NCI-H2081 (cell line): ENCODE results near the gene CNOT11.

Experiments used
- DNase-seq, 2 experiments: peaks; one replicate each; lab custom pipeline; 2025; lab: John Stamatoyannopoulos, UW

Gene CNOT11

DNA sequence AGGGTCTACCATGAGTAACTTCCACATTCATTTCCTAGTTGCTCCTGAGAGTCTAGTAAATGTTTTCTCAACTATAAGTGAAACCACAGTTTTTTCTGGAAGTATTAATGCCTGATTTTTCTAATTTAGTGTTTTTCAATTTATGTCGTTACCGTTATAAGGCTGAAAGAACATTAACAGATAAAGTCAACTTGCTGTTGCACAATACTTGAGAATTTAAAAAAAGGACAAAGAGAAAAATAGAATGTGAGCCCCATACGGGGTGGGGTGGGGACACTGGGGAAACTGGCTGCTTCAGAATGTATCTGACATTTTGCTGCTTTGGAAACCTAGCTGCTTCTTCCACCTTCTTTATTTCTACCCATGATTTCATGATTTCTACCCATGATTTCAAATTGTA, 26.2 kb downstream of the CNOT11 start:
- DNase-seq = no peak

DNA sequence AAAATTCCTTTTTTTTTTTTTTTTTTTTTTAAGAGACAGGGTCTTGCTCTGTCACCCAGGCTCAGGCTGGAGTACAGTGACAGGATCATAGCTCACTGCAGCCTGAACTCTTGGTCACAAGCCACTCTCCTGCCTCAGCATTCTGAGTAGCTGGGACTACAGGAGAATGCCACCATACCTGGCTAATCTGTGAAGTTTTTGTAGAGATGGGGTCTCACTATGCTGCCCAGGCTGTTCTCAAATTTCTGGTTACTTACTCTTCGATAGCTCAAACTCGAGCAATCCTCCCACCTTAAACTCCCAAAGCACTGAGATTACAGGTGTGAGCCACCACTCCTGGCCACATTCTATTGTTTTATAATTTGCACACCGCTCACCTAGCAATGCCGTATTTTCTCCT, 28.8 kb downstream of the CNOT11 start:
- DNase-seq = no peak

DNA sequence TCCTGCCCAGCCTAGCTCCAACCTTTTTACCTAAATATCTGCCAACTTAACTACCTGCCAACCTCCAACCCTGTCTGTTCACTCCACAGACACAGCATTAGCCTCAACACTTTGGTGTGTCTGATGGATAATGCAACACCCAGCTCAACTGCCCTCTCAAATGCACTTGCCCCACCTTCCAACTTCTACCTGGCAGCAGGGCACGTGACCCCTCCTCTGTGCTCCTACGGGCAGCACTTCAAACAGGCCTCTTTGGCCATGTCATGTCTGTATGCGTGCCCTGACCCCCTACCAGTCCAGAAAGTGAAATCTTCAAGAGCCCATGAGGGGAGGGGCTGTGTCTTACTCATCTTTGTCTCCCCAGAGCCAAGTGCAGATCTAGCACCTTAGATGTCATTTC, 30.3 kb downstream of the CNOT11 start:
- DNase-seq = no peak

DNA sequence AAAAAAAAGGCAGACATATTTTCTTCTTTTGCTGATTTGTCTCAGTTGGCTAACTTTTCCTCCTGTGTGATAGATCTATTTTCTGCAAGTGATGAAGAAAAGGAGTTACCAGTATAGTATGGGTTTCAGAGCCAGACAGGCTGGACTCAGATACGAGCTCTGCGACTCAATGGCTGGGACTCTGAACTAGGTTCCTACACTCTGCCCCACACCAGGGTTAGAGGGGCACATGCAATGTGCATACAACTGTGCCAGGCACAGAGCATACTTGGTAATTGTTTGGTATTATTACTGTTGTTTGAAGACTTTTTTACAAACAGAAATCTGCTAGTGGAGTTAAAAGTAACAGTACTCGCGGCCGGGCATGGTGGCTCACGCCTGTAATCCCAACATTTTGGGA, 34.0 kb downstream of the CNOT11 start:
- no peak for DNase-seq

DNA sequence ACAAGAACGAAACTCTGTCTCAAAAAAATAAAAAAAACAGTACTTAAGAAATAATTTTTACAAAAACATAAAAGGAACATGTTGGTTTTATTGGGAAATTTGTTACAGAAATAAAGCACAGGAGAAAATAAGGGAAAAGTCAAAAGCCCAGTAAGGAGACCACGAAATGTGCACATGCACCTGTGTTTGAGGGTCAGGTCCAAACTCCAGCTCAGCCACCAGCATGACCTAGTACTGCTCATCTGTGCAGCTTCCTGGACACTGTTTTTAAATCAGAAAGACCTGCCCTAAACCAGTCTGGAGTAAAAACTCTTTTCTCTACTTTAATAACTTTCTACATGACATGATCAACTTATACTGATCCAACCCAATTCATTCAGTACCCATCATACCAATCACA, 34.6 kb downstream of the CNOT11 start:
- DNase-seq = no peak

DNA sequence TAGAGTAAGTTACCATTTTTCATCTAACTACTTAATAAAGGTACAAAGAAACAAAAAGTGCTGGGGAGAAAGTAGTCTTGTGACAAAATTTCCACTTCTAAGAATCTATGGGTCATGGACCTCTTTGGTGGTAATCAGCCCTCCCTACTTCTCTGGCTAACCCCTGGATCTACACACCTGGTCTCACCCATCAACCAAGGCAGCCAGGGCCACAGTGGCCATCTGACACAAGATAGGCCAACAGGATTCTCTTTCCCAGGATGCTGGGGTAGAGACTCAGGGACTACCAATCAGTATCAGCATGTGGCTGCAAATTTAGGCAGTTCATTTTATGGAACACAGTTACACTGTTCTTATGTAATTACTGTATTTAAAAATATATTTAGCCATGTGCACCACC, 38.0 kb downstream of the CNOT11 start:
- no peak for DNase-seq

DNA sequence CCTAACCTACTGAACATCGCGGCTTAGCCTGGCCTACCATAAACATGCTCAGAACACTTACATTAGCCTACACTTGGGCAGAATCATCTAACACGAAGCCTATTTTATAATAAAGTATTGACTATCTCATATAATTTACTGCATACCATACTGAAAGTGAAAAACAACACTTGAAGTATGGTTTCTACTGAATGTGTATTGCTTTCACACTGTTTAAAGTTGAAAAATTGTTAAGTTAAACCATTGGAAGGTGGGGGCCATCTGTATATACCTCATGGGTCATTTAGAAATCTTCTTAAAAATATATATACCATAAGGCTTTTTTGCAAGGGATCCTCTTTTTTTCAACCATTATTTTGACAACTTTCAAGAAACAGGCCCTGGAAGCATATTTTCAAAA, 39.3 kb downstream of the CNOT11 start:
- DNase-seq = no peak

DNA sequence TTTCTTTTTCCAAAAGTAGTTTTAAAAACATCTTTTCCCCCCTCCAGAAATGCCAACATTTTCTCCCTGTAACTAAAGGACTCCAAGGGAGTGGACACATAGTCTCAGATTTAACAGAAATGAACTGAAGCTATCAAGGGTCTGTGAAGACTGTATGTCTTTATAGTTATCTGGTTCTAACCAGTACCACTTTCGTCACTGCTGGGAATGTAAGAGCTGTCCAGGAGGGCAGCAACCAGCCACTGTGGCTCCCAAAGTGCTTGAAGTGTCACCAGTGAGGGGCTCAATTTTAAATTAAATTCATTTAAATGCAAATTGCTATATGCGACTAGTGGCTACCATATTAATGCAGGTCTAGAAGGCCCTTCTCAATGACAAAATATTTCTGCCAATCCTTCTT, 40.9 kb downstream of the CNOT11 start:
- no peak for DNase-seq

DNA sequence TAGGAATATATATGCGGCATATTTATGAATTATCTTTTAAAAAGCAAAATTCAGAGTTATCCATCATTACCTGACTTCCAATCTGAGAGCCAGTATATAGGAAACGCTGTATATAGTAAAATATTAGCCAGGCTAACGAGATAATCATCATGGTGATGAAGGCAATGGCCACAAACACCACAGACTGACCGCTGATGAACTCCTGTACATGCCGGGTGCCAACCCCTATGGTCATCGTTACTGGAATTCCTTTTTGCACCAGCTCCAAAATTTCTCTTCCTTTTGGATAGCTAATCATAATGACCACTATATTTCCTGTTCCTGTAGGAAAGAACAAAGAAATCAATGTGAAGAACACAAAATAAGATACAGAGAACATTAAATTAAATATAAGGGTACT, 42.2 kb downstream of the CNOT11 start:
- DNase-seq = no peak

DNA sequence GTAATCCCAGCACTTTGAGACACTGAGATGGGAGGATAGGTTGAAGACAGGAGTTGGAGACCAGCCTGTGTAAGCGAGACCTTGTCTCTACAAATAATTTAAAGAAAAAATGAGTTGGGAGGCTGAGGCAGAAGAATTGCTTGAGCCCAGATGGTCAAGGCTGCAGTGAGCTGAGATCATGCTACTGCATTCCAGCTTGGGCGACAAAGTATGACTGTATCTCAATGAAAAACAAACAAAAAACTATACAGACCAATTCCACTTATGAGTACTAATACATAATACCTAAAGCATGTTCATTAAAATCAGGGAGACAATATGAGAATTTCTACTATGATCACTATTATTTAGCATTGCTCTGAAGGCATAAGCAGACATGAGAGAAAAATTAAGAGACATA, 43.2 kb downstream of the CNOT11 start:
- DNase-seq = no peak

DNA sequence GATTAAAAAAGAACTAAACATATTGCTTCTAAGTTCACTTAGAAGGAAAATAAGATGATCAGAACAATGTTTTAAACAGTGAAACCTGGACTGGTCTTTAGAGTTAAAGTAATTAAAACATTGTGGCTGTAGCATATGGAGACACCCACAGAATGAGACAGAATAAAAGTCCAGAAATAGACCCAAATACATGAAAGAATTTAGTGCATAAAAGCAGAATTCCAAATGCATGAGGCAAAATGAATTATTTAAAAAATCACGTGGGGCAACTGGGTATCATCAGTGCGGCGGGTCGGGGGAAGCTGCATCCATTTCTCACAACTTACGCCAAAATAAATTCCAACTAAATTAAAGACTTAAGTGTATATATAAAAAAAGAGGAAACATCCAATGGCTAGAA, 43.7 kb downstream of the CNOT11 start:
- no peak for DNase-seq

DNA sequence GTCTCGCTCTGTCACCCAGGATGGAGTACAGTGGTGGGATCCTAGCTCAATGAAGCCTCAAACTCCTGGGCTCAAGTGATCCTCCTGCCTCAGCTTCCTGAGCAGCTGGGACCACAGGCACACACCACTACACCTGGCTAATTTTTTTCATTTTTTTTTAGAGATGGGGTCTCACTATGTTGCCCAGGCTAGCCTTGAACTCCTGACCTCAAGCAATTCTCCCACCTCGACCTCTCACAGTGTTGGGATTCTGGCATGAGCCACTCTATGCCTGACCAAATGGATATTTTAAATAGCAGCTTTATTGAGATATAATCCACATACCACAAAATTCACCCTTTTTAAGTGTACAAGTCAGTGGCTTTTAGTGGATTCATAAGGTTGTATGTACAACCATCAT, 44.7 kb downstream of the CNOT11 start:
- DNase-seq = no peak

DNA sequence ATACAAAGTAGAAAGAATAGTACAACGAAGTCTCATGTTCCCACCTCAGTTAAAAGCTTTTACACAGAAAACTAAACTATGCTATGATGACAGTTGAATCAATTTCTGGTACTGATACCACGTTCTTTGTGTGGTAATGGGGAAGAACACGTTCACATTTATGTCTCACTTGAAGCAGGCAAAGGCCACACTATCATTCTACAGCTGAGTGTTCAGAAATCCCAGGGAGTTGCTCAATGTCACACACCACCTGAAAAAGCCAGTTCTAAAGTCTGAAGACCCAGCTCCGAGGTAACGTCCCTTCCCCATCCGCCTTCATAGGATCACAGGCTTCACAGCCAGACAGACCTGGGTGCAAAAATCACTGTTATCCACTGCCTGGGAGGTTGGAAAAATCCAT, 46.9 kb downstream of the CNOT11 start:
- no peak for DNase-seq

DNA sequence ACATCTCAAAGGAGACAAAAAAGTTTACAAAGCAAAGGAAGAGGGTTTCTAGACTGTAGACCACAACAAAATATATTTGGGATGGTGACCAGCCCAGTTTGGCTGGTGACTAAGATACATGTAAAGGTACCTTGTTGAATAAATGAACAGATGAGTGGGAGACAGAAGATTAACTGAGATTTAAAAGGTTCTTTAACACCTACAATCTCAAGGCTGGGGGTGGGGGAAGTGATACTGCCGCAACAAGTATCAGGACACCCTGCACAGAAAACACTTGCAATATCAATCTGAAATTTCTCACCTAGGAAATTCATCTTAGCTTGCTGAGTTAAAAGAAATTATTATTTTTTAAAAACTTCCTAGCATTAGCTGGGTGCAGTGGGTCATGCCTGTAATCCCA, 47.5 kb downstream of the CNOT11 start:
- DNase-seq = no peak

DNA sequence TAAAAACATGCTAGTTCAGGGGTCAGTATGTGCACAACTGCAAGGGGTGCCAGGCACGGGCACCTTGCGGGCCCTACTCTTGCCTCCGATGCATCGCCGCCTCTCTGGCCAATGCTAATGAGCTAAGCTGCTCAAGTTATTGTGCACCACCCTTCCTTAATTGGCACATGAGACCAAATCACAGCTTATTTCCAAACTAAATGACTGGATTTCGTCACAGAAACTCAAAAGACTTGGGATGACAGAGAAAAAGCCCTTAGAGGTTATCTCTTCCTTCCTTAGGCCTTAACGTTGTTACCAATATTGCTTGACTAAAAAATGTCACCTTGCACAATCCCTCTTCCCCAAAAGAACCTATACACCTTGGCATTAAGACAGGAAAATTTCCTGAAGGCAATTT, 48.1 kb downstream of the CNOT11 start:
- DNase-seq = no peak

DNA sequence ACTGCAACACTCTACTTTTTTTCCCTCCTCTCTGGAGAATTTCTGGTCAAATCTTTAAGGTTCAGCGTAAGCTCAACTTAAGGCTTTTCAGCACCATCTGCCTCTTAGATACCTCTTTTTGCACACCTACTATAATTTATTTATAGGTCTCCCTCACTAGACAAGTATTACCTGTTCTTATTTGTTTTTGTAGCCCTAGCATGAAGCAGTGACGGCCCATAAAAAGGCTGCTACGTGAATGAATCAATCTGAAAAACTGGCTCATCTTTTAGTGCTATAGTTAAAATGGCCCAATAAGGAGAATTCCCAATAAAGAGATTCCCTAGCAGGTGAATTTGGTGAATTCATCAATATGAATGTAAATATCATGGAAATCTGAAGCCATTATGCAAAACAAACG, 49.3 kb downstream of the CNOT11 start:
- DNase-seq = no peak

DNA sequence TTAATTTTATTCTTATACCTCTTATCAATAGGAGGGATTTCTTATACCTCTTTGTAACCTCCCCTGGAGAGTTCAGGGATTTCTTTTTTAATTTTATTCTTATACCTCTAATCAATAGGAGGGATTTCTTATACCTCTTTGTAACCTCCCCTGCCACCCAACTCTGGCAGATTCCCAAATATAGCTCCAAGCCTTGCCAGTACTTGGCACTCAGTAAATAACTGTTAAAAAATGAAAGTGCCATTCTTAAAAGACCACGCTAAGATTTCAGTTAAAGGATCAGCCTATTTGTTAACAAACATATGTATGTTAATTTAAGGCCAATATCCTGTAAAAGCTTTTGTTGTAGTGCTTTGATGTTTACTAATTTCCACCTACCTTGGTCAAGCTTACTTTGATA, 51.0 kb downstream of the CNOT11 start:
- no peak for DNase-seq

DNA sequence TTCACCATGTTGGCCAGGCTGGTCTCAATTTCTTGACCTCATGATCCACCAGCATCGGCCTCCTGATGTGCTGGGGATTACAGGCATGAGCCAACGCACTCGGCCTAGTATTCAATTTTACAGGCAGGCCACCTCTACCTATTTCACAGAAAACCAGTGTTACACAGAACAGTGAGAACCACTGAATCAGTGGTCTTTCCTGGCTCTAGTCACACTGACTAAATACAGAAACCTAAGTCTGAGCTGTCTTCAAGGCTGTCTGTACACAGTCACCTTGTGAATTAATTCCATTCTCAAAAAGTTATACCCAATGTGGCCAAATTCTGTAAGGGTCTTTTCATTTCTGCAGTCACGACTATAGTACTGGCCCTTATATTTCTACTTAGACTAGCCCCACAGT, 52.3 kb downstream of the CNOT11 start:
- DNase-seq = no peak

DNA sequence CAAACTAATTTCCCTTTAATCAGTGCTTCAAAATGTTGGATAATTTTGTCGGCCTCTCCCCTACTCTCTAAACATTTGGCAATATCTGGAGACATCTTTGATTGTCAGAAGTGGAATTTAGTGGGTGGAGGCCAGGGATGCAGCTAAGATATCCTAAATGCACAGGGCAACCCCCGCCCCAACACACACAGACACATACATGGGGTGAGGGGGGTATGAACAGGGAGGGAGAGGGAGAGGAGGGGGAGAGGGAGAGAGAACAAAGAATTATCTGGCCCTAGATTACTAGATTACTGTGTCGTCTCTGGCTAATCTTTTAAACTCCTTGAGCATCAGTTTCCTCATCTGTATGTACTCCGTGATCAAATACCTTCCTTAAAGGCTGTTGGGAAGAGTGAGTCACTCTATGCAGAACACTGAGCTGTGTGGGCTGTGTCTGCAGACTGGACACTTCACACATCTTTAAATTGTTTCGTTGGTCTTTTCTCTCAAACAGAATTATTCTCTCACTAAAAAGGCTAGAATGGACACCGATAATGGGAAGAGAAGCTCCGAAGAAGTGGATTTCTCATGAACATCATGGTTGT, 52.9 kb downstream of the CNOT11 start:
- DNase-seq = no peak

DNA sequence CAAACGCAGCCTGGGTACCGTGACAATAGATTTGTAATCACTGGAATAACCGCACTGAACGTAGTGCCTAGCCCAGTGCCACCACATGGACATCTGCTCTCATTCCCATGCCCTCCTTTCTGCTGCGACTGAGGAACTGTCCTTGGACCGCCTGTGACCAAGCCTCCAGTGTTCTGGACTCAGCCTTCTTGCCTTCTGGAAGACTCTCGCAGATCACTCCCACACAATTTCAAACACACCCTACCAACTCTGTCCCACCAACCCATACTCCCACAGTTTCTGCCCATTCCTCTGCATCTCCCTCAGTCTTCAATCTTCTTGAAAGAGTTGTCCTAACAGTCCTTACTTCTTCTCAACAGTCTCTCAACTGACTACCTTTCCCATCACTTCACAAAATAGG, 53.7 kb downstream of the CNOT11 start:
- DNase-seq = no peak

DNA sequence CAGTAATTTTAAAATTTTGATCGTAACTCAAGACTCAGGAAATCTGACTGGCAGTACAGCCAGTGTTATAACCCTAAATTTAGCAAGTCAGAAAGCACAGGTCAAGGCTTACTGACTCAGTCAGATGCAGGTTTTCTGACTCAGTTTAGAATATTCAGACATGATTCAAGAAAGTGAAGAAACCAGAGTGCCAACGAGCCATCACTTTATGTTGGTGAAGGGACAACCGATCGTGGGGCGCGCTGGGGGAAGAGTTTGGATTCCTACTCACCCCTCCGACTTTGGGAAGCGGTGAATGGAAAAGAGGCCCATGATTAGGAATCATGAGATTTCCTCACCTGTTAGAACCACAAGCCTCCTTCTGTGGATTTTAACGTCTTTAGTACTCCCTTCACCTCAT, 54.8 kb downstream of the CNOT11 start:
- DNase-seq = no peak

DNA sequence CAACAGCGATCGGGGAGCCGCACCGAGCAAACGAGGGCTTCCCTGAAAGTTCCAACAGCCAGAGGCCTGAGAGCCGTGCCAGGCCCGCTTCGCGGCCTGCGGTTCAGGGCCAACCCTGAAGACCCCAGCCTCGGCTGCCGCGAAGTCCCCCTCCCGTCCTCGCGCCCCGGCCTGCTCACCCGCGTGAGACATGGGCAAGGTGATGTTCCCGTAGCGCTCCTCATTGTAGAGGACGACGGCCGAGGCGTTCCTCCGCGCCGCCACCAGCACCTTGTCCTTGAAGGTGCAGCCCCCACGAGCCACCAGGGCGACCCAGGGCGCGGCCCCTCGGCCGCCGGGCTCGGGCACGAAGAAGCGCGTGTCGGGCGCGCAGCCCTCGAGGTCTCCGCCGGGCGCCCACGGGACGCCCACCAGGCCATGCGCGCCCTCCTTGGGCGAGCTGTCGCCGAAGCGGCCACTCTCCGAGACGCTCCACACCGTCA, 55.3 kb downstream of the CNOT11 start:
- DNase-seq = no peak

DNA sequence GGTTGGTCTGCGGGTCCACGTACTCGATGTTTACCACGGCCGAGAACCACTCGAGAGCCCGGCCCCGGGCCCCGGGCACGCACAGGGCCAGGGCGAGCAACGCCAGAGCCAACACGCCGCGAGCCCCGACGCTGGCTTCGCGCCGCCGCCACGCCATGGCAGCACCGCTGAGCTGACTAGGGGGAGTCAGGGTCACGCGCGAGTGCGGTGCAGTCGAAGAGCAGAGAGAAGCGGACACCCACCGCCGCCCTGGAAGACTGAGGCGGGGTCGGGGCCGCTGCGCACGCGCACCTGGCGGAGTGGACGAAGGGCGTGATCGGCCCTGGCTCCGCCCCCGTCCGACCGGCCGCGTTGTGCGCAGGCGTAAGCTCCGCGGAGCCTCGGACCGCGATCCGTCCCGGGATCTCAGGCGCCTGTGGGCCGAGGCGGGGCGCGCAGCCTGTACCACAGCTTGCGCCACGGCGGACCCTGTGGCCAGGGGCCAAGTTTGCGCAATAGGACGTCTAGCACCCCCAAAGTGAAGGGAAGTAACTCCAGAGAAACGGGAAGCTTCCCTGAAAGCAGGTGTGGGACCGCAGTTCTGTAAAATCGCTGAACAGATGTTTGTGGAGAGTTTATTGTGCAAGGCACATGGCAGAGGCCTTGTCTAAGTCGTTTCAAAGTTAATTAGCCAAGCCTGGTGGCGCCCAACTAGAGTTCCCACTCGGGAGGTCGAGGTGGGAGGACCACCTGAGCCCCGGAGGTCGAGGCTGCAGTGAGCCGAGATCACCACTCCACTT, 55.9 kb downstream of the CNOT11 start, which contains the start of gene RNF149:
RNF149 (minus strand) TSS at position 270 of the 779 bp plus-strand sequence; CDS start at position 157, 113 bp downstream.
- DNase-seq = peak; percentile 81 to 82
